ENCODE data around the gene SBF2. TPM values are rescaled to one million over a fixed set of nuclear protein-coding genes. Genes with fewer than 3 reads are reported as not detected.

The SBF2 gene
- total RNA-seq, 2 experiments from 2014 or later: 14.2 to 15.2 TPM

GRCh38 chr11:10005955-10006525 lies 288.0 kb downstream of the SBF2 start:
- H3K4me3 Mint-ChIP-seq: no peak overlapping the region
- no peak overlapping the region for H3K27ac Mint-ChIP-seq
- ATAC-seq (ENCODE audit: poor library complexity) (no peak), DNase-seq (no peak)
- H3K4me1 ChIP-seq (ENCODE audit: insufficient read depth, low read length): no peaks in the 10 kb centered on the region
- H3K27ac ChIP-seq (ENCODE audit: low read depth in 1 of 2, low read length in 2 of 2): no peak overlapping the region
- peaks cover 9% of the 10 kb centered on the region for H3K9me3 Mint-ChIP-seq
- no peak overlapping the region for H3K4me3 ChIP-seq (ENCODE audit: low read length)
- no peaks in the 10 kb centered on the region for H3K4me1 Mint-ChIP-seq (ENCODE audit: low read depth)
- no peaks in the 10 kb centered on the region for H3K36me3 ChIP-seq (ENCODE audit: insufficient read depth, low read length)
- no peak for TF ChIP-seq CTCF (IDR thresholded peaks at IDR 0.05)
- peaks cover 6 to 8% of the 10 kb centered on the region in 2 experiments for H3K9me3 ChIP-seq (ENCODE audit: control insufficient read depth in 1 of 2, insufficient read depth in 1 of 2, low read length in 2 of 2)
- H3K36me3 Mint-ChIP-seq (ENCODE audit: low read depth): peaks cover 13% of the 10 kb centered on the region
- no peaks in the 10 kb centered on the region for H3K27me3 Mint-ChIP-seq
- no peaks in the 10 kb centered on the region for H3K27me3 ChIP-seq (ENCODE audit: control insufficient read depth in 1 of 2, insufficient read depth in 2 of 2, low read length in 2 of 2)
- ChIA-PET POLR2A (no interaction called here), CTCF (no interaction called here)
- intact Hi-C loops (cut with DNase I, micrococcal nuclease): no loop called here

GRCh38 chr11:10004526-10005113 lies 289.4 kb downstream of the SBF2 start:
- Histone ChIP-seq H3K4me1 (ENCODE audit: insufficient read depth, low read length) (no peaks in the 10 kb centered on the region), H3K27ac (ENCODE audit: low read depth in 1 of 2, low read length in 2 of 2) (no peak overlapping the region), H3K36me3 (ENCODE audit: insufficient read depth, low read length) (no peaks in the 10 kb centered on the region), H3K27me3 (ENCODE audit: control insufficient read depth in 1 of 2, insufficient read depth in 2 of 2, low read length in 2 of 2) (no peaks in the 10 kb centered on the region), H3K9me3 (ENCODE audit: control insufficient read depth in 1 of 2, insufficient read depth in 1 of 2, low read length in 2 of 2) (peaks cover 6 to 8% of the 10 kb centered on the region in 2 experiments), H3K4me3 (ENCODE audit: low read length) (no peak overlapping the region)
- ChIA-PET CTCF (interaction anchor here (0.6 kb wide), 1 partner anchor 668 kb away, joined by 3 read pairs; no protein-coding TSS in a partner anchor), POLR2A (no interaction called here)
- intact Hi-C loops (cut with DNase I, micrococcal nuclease): no loop called here
- TF ChIP-seq CTCF (IDR thresholded peaks at IDR 0.05): no peak
- Mint-ChIP-seq H3K4me1 (ENCODE audit: low read depth) (no peaks in the 10 kb centered on the region), H3K27me3 (no peaks in the 10 kb centered on the region), H3K27ac (no peak overlapping the region), H3K36me3 (ENCODE audit: low read depth) (no peaks in the 10 kb centered on the region), H3K9me3 (no peaks in the 10 kb centered on the region), H3K4me3 (no peak overlapping the region)
- DNase-seq (no peak), ATAC-seq (ENCODE audit: poor library complexity) (no peak)

GRCh38 chr11:10002221-10002620 lies 291.8 kb downstream of the SBF2 start:
- intact Hi-C loops (cut with DNase I, micrococcal nuclease): no loop called here
- Histone ChIP-seq H3K9me3 (ENCODE audit: control insufficient read depth in 1 of 2, insufficient read depth in 1 of 2, low read length in 2 of 2) (no peaks in the 10 kb centered on the region), H3K27ac (ENCODE audit: low read depth in 1 of 2, low read length in 2 of 2) (no peak overlapping the region), H3K27me3 (ENCODE audit: control insufficient read depth in 1 of 2, insufficient read depth in 2 of 2, low read length in 2 of 2) (no peaks in the 10 kb centered on the region), H3K4me1 (ENCODE audit: insufficient read depth, low read length) (no peaks in the 10 kb centered on the region), H3K4me3 (ENCODE audit: low read length) (no peak overlapping the region), H3K36me3 (ENCODE audit: insufficient read depth, low read length) (no peaks in the 10 kb centered on the region)
- H3K27ac Mint-ChIP-seq: no peak overlapping the region
- ChIA-PET CTCF (no interaction called here), POLR2A (no interaction called here)
- peaks cover 4% of the 10 kb centered on the region for H3K36me3 Mint-ChIP-seq (ENCODE audit: low read depth)
- no peak for TF ChIP-seq CTCF (IDR thresholded peaks at IDR 0.05)
- H3K27me3 Mint-ChIP-seq: no peaks in the 10 kb centered on the region
- H3K9me3 Mint-ChIP-seq: no peaks in the 10 kb centered on the region
- ATAC-seq (ENCODE audit: poor library complexity) (no peak), DNase-seq (no peak)
- H3K4me3 Mint-ChIP-seq: no peak overlapping the region
- H3K4me1 Mint-ChIP-seq (ENCODE audit: low read depth): no peaks in the 10 kb centered on the region
